WTC11 (cell line): Measurements from ENCODE around the gene CPD.

Source experiments
- CTCF ChIP-seq: fragments of 200-600 bp; IDR thresholded peaks from 2 replicates; pipeline ENCODE4 v1.8.0; 2022; ENCODE audit warnings: antibody characterized with exemption
- MYBL2 ChIP-seq: sonication (generic); formaldehyde crosslinking; IDR thresholded peaks from 2 replicates; pipeline ENCODE4 v1.8.1; 2023; ENCODE audit warnings: mild to moderate bottlenecking, moderate library complexity, missing genetic modification reagents
- TF ChIP-seq, protein P1 (sequence below): fragments of 250-450 bp; sonication (Bioruptor Pico); IDR thresholded peaks from 2 replicates; pipeline ENCODE4 v2.1.2; 2022; ENCODE audit warnings: mild to moderate bottlenecking, moderate library complexity

GRCh38 chr17:30378825-30379302 is at the start of gene CPD:
- 0 out of 2 replicates have a peak, but pooled peaks have one; percentile 9 for TF ChIP-seq MYBL2
- TF ChIP-seq CTCF: 0 out of 2 replicates have a peak, but pooled peaks have one; percentile 25
- TF ChIP-seq, protein P1, sequence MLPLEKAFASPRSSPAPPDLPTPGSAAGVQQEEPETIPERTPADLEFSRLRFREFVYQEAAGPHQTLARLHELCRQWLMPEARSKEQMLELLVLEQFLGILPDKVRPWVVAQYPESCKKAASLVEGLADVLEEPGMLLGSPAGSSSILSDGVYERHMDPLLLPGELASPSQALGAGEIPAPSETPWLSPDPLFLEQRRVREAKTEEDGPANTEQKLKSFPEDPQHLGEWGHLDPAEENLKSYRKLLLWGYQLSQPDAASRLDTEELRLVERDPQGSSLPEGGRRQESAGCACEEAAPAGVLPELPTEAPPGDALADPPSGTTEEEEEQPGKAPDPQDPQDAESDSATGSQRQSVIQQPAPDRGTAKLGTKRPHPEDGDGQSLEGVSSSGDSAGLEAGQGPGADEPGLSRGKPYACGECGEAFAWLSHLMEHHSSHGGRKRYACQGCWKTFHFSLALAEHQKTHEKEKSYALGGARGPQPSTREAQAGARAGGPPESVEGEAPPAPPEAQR: no peak
